Prostate gland (tissue), 2 donors: ENCODE results near the gene ZNF281. TPM values are rescaled to one million over a fixed set of nuclear protein-coding genes. Genes with fewer than 3 reads are reported as not detected.

Source experiments
- DNase-seq: peaks from one replicate; pipeline ENCODE4 v3.0.0-alpha.2; 2019; ENCODE audit warnings: low spot score
- H3K27ac ChIP-seq, 2 donors: fragments of 200-600 bp; sonication (generic); 2 replicates each; pipeline ENCODE4 v1.5.1; 2017 to 2019
- H3K27me3 ChIP-seq: fragments of 200-600 bp; sonication (generic); replicated peaks from 2 replicates; pipeline ENCODE4 v1.5.1; 2019; ENCODE audit not compliant: insufficient read depth
- H3K36me3 ChIP-seq, 2 donors: fragments of 200-600 bp; sonication (generic); 1 replicate in 1 of 2; 2 replicates in 1 of 2; pipeline versions ENCODE4 v1.5.1 to v1.8.1; 2017 to 2019
- H3K4me1 ChIP-seq: fragments of 200-600 bp; sonication (generic); replicated peaks from 2 replicates; pipeline ENCODE4 v1.5.1; 2019
- H3K4me3 ChIP-seq, 2 donors: fragments of 200-600 bp; sonication (generic); 2 replicates each; pipeline ENCODE4 v1.5.1; 2017 to 2019
- H3K9me3 ChIP-seq: fragments of 200-600 bp; sonication (generic); 2 replicates; pipeline ENCODE4 v1.5.1; 2017
- CTCF ChIP-seq, 4 experiments: fragments of 200-600 bp in 2 of 4; fragments of 450-650 bp in 2 of 4; sonication (generic) in 2 of 4; IDR thresholded peaks; 1 replicate in 3 of 4; 2 replicates in 1 of 4; pipeline ENCODE4 v1.5.1; 2016 to 2019; ENCODE audit warnings: antibody characterized with exemption in 4 of 4, mild to moderate bottlenecking in 2 of 4, moderate library complexity in 2 of 4
- POLR2A ChIP-seq: fragments of 450-650 bp; IDR thresholded peaks from one replicate; pipeline ENCODE4 v1.6.1; 2016; ENCODE audit warnings: antibody characterized with exemption, mild to moderate bottlenecking
- POLR2AphosphoS5 ChIP-seq: sonication (generic); formaldehyde crosslinking; IDR thresholded peaks from one replicate; pipeline ENCODE4 v1.6.1; 2017; ENCODE audit warnings: antibody characterized with exemption
- WGBS: methylation state at CpG from one replicate; pipeline ENCODE4 v1.1.5; 2018; 5-methylcytosine and 5-hydroxymethylcytosine counted together
- intact Hi-C: fragments of 100-400 bp; cut with DNase I; formaldehyde crosslinking; loops from one replicate; pipeline ENCODE4 v1.14.2; 2022
- total RNA-seq, 2 donors: library from RNA; depleted of rRNA; stranded (reverse); fragments of >200 nt; gene quantifications; one replicate each; pipeline ENCODE4 v1.1.0, GENCODE V29; 2016

ZNF281 gene
- total RNA-seq, 2 donors from 2014 or later, result 7.5 to 12.6 TPM

- Histone ChIP-seq H3K9me3 (no peaks in the 10 kb centered on the region), H3K27me3 (no peaks in the 10 kb centered on the region), H3K27ac (no peak overlapping the region), H3K4me1 (no peaks in the 10 kb centered on the region), H3K36me3 (no peaks in the 10 kb centered on the region), H3K4me3 (no peak overlapping the region)
- intact Hi-C loops, result no loop called here
- 85% methylated on average over 3 of the region's 3 CpGs for WGBS
- TF ChIP-seq POLR2A (no peak), CTCF (IDR thresholded peaks at IDR 0.05) (no peak), POLR2AphosphoS5 (no peak)
- no peak for DNase-seq
Measured at GRCh38 chr1:200367841-200368534, 41.8 kb downstream of the ZNF281 start.

GRCh38 chr1:200366577-200367253, 43.1 kb downstream of the ZNF281 start:
- H3K4me1 ChIP-seq, result no peaks in the 10 kb centered on the region
- no peaks in the 10 kb centered on the region for H3K27me3 ChIP-seq
- H3K9me3 ChIP-seq, result no peaks in the 10 kb centered on the region
- no peak for TF ChIP-seq POLR2A
- TF ChIP-seq CTCF (IDR thresholded peaks at IDR 0.05), result no peak
- TF ChIP-seq POLR2AphosphoS5, result no peak
- intact Hi-C loops, result no loop called here
- no peak for DNase-seq
- H3K4me3 ChIP-seq, result no peak overlapping the region
- H3K27ac ChIP-seq, result no peak overlapping the region
- no peaks in the 10 kb centered on the region for H3K36me3 ChIP-seq
- WGBS, result 68% methylated on average over 5 of the region's 5 CpGs

- DNase-seq, result no peak
- WGBS, result 84% methylated on average over 2 of the region's 2 CpGs
- Histone ChIP-seq H3K27ac (no peak overlapping the region), H3K27me3 (no peaks in the 10 kb centered on the region), H3K9me3 (no peaks in the 10 kb centered on the region), H3K4me3 (no peak overlapping the region), H3K4me1 (no peaks in the 10 kb centered on the region), H3K36me3 (no peaks in the 10 kb centered on the region)
- TF ChIP-seq POLR2AphosphoS5, result no peak
- TF ChIP-seq CTCF (IDR thresholded peaks at IDR 0.05), result no peak
- TF ChIP-seq POLR2A, result no peak
- intact Hi-C loops, result no loop called here
Measured at GRCh38 chr1:200365897-200366426, 43.9 kb downstream of the ZNF281 start.

- intact Hi-C loops, result no loop called here
- Histone ChIP-seq H3K4me1 (no peaks in the 10 kb centered on the region), H3K4me3 (no peak overlapping the region), H3K36me3 (no peaks in the 10 kb centered on the region), H3K27me3 (no peaks in the 10 kb centered on the region), H3K9me3 (no peaks in the 10 kb centered on the region), H3K27ac (no peak overlapping the region)
- WGBS, result 66% methylated on average over 5 of the region's 5 CpGs
- DNase-seq, result no peak
- no peak for TF ChIP-seq POLR2AphosphoS5
- TF ChIP-seq CTCF (IDR thresholded peaks at IDR 0.05), result no peak
- no peak for TF ChIP-seq POLR2A
Measured at GRCh38 chr1:200364831-200365230, 45.0 kb downstream of the ZNF281 start.
